Pulmonary artery endothelial cell (primary cell): Measurements from ENCODE around the gene WDR7. TPM values are rescaled to one million over a fixed set of nuclear protein-coding genes. Genes with fewer than 3 reads are reported as not detected.

ENCODE experiments used
- DNase-seq: peaks from one replicate; pipeline ENCODE4 v3.0.0-alpha.2; 2011; ENCODE audit warnings: low read depth, low spot score
- total RNA-seq: library from RNA; depleted of rRNA; stranded (reverse); fragments of >200 nt; gene quantifications from 2 replicates; pipeline ENCODE4 v1.2.3, GENCODE V29; 2014

The WDR7 gene
- total RNA-seq, 1 donor from 2014 or later: 14.2 TPM

GRCh38 chr18:56986829-56987228 lies 335.7 kb downstream of the WDR7 start:
- DNase-seq: no peak

- no peak for DNase-seq
These were observed 336.1 kb downstream of the WDR7 start for GRCh38 chr18:56987236-56987635.

DNA sequence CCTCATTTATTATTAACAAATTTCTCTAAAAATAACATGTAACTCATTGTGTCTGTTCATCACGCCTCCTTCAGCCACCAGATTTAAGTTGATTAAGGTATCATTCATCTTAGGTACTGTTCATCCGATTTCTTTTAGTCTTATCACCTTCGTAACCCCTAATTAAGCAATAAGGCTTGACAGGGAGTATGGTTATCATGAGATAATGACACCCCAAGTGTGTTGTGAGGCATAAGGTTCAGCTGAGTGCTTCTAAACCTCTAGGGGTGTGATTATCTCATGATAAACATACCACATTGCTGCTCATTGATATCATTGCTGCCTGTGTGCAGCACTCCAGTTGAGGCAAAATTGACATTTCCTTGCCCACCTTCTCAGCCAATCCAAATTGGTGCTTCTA lies 336.9 kb downstream of the WDR7 start:
- no peak for DNase-seq

GRCh38 chr18:56990678-56991077 lies 339.5 kb downstream of the WDR7 start:
- no peak for DNase-seq

DNA sequence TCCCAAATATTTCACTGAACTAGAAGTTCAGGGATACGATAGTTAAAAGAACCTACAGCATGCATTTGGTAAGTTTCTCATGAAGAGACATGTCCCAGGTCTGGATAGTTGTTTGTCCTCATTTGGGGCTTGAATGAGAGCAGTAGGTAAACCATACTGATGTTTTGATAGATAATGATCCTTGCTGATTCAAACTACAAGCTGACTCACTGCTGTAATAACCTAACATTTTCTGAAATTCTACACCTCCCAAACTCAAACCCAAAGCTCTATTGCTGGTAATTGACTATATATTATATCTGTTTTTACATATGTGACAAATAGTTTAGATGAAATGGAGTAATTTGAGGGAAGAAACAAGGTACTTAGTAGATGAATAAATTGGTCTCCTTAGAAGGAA lies 341.6 kb downstream of the WDR7 start:
- no peak for DNase-seq

- no peak for DNase-seq
These were observed 344.5 kb downstream of the WDR7 start for GRCh38 chr18:56995579-56996188.

DNA sequence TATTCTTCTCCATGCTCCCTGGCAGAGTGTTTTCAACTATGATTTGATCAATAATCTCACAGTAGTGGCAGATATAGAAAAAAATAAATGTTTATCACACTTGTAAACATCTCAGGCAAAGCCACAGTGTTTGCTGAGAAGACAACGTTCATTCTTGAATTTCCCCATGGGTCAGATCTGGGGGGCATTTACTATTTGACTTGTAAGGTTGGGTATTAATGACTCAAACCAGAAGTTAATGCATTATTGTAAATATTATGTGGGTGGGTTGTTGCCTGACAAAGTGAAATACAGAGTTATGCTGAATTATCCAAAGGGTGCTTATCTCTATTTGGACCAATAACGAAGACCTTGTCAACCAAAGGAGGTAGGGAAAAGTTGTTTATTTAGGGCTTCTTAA lies 346.0 kb downstream of the WDR7 start:
- DNase-seq: no peak

DNA sequence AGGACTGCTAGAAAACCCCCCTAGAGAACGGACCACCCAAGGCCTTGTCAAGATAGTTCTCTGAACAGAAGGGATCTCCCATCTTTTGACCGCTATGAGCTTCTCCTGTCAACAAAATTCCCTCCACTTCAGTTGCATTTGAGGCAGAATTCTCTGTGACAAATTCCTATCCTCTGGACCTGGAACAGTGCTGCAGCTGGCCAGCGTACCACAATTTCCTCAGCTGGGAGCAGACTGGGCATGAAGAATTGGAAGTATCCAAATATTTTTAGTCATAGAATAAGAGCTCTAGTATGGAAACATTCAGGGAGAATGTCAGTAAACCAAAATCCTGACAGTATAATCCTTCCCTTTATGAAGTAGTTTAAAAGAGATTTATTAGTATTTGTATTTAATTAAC lies 348.7 kb downstream of the WDR7 start:
- DNase-seq: no peak

DNA sequence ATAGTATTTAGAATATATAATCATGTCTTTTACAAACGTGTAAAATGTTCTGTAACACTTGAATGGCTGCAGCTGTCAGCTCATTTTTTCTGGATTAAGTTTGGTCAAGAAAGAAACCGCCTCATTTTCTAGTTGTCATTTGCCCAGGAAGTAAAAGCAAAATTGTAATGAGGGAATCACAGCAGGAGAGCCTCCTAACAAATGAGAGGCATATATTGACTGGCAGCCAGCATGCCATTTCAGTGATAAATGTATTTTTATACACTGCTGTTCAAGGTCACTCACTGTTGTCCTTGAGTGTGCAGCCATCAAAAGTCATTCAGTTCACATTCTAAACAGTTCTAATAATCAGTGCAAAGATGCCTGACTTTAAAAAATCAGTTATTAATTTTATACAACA lies 351.5 kb downstream of the WDR7 start:
- DNase-seq: no peak

GRCh38 chr18:57003342-57003741 lies 352.2 kb downstream of the WDR7 start:
- DNase-seq: no peak

DNA sequence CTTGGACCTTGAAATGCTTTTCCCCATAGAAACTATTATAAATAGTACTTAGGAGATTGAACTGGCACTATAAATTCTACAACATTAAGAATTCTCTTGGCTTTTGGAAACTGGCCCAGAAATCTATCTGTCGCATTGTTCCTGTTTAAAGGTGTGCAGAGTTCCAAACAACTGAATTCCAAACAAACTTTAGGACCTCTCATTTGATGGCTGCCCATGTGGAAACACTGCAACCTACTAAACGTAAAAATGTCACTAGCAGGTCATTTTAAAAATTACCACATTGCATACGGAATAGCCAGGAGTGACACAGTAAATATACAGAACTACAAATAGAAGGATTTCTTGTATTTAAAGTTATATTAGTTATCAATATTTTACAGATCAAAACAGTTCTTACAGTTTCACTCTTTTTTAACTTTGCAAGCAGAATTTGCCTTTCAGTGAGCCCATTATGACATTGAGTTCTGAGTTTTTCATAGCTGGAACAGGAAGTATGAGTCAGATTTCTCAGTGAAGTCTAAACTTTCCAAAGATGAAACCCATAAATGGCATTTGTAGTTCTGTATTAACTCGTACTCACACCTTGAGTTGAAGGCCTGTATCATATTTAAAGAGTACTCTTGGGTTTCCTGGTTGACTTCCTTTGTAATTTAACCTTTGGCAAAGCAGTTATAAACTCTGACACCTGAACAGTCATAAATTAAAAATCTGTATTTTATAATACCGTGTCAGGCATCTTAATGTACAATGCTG lies 353.4 kb downstream of the WDR7 start:
- DNase-seq: peak; percentile 7

DNA sequence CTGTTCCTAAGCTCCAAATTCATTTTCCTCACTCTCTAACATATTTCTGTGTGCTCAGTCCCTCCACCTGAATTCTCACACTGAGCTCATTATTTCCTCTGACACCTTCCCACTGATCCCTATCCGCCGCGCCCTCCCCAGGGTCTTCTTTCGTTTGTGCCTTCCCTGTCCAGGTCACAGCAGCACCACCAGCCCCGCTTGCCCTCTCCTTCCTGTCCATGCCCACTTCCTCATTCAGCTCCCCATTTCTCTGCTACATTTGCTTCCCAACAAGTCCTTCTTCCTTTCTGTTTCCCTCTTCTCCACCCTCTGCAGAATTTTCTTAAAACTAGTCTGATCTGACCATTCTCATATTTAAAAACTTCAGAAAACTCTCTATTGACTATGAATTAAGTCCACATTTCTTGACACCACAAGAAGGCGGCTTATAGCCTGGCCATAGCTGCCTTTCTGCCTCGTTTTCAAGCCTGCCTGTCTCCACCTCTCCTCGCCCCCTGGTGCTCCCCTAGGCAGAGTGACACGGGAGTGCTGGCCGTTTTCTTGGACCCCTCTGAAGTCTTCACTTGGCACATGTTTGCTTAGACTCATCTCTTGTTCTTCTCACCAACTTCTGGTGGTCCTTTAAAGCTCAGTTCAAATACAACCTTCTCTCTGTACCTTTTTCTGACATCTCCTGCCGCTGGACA lies 357.0 kb downstream of the WDR7 start:
- DNase-seq: no peak

DNA sequence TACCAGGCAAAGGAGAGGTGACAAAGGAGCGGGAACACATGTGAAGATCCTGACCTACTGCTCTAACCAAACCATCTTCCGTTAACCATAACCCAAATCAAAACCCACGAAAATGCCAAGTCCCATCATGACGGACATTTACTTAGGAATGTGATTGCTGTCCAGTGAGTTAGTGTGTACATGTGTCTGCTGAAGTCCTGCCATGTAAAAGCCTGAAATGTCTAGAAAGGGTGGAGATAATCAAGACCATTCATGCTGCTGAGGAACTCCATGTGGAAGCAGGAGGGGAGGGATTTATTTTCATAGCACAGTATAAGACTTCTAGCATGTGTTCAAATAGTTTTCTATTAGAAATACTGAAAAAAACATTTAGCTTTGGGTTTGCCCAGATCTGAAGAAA lies 358.7 kb downstream of the WDR7 start:
- DNase-seq: no peak

- DNase-seq: no peak
These were observed 363.7 kb downstream of the WDR7 start for GRCh38 chr18:57014772-57015413.

GRCh38 chr18:57015451-57015850 lies 364.3 kb downstream of the WDR7 start:
- DNase-seq: no peak

GRCh38 chr18:57018845-57019244 lies 367.7 kb downstream of the WDR7 start:
- DNase-seq: no peak

GRCh38 chr18:57022716-57023115 lies 371.6 kb downstream of the WDR7 start:
- no peak for DNase-seq

DNA sequence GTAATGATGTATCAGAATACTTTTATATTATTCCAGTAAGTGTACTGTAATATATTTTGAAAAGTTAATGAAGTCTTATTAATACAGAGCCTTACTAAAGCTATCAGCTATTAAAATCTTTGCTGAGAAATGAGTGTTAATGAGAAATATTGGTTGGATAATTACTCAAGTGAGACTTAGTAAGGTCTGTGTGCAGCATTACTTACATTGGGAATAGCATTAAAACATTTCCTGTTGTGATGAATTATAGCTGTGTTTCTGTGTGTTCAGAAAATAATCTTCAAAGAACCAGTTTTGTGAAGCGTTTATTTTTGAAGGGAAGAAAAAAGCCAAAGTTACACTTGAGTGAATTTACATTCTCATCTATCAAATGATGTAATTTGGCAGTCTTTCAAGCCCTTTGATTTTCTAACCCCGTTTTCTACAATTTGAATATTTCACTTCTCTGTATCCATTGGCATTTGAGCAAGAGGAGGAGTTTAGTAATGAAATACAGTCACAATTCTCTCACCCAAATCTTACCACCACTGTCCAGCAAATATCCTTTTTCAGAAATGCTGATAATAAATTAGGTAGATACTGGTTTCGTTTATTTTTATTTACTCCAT lies 372.2 kb downstream of the WDR7 start:
- DNase-seq: no peak

DNA sequence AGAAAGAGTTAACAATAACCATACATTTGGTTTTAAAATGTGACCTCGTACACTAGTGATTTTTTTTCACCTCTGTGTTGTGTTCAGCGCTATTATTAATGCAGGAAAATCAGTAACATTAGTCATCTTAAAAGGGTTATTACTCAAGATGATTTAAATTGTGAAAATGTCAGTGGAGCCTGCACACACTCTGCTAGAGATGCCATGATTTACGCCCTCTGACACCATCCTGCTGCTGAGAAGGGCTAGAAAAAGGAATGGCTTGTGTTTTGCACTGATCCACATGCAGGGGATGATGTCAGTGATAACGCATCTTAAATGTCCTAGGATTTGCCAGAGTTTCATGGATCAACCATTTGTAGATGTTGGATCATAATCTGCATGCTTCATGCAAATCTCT lies 374.4 kb downstream of the WDR7 start:
- no peak for DNase-seq

- no peak for DNase-seq
These were observed 375.2 kb downstream of the WDR7 start for GRCh38 chr18:57026316-57026715.

GRCh38 chr18:57027190-57027708 lies 376.1 kb downstream of the WDR7 start:
- no peak for DNase-seq

DNA sequence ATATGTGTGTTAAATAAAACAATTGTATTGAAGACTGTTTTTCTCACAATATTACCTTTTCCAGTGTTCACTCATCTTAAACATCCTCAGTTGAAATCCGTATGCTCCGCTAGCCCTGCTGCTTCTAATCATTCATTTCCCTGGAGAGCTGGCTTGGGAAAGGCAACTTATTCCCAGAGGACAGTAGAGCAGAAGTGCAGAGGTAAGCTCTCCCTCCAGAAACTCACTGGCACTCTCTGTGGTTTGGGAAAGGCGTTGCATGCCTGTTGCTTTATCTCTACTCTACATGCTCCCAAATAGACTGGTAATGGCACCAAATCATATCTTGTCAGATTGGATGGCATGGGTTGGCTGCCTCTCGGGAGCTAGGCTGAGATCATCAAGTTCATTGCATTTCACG lies 378.6 kb downstream of the WDR7 start:
- DNase-seq: no peak
